Trophoblast cell (in vitro differentiated cells and primary cell): ENCODE results near the gene KRT14.
"Not testable (repeated sequence)": the region's sequence is repeated elsewhere in the genome, so short reads cannot be mapped to it uniquely, and the experiment has no call there.

Source experiments
- DNase-seq, 2 donors: peaks; one replicate each; pipeline ENCODE4 v3.0.0-alpha.2; 2016
- H2AFZ ChIP-seq: 2 replicates; pipeline ENCODE4 v1.6.1; 2013; ENCODE audit warnings: low read length, moderate library complexity, mild to moderate bottlenecking; ENCODE audit not compliant: insufficient read depth, poor library complexity
- H2AK5ac ChIP-seq: 2 replicates; pipeline ENCODE4 v1.6.1; 2013; ENCODE audit warnings: mild to moderate bottlenecking, low read length
- H2BK120ac ChIP-seq: 2 replicates; pipeline ENCODE4 v1.6.1; 2013; ENCODE audit warnings: low read length, mild to moderate bottlenecking, moderate library complexity; ENCODE audit not compliant: insufficient read depth, poor library complexity
- H2BK12ac ChIP-seq: 2 replicates; pipeline ENCODE4 v1.6.1; 2013; ENCODE audit warnings: mild to moderate bottlenecking, low read length, moderate library complexity
- H2BK5ac ChIP-seq: 2 replicates; pipeline ENCODE4 v1.6.1; 2013; ENCODE audit warnings: low read length, low read depth, moderate library complexity, mild to moderate bottlenecking; ENCODE audit not compliant: poor library complexity
- H3K14ac ChIP-seq: 2 replicates; pipeline ENCODE4 v1.6.1; 2013; ENCODE audit warnings: mild to moderate bottlenecking, low read length
- H3K18ac ChIP-seq: 2 replicates; pipeline ENCODE4 v1.6.1; 2013; ENCODE audit warnings: mild to moderate bottlenecking, low read length
- H3K23ac ChIP-seq: 2 replicates; pipeline ENCODE4 v1.6.1; 2013; ENCODE audit warnings: low read length
- H3K27ac ChIP-seq: 2 replicates; pipeline ENCODE4 v1.5.1; 2013; ENCODE audit warnings: low read depth, mild to moderate bottlenecking, inconsistent platforms, low read length, moderate library complexity
- H3K27me3 ChIP-seq: 2 replicates; pipeline ENCODE4 v1.6.1; 2013; ENCODE audit warnings: inconsistent platforms, mild to moderate bottlenecking, low read length, moderate library complexity; ENCODE audit not compliant: insufficient read depth
- H3K36me3 ChIP-seq, 2 experiments: 1 replicate in 1 of 2; 2 replicates in 1 of 2; pipeline ENCODE4 v1.6.1; 2013; ENCODE audit warnings: low read length in 2 of 2, mild to moderate bottlenecking in 2 of 2, moderate library complexity in 1 of 2; ENCODE audit not compliant: insufficient read depth in 2 of 2, control insufficient read depth in 1 of 2
- H3K4ac ChIP-seq: 2 replicates; pipeline ENCODE4 v1.6.1; 2013; ENCODE audit warnings: low read depth, mild to moderate bottlenecking, low read length, moderate library complexity
- H3K4me1 ChIP-seq, 2 experiments: 1 replicate in 1 of 2; 2 replicates in 1 of 2; pipeline ENCODE4 v1.6.1; 2013; ENCODE audit warnings: low read length in 2 of 2, mild to moderate bottlenecking in 2 of 2, moderate library complexity in 1 of 2; ENCODE audit not compliant: insufficient read depth in 2 of 2, control insufficient read depth in 1 of 2
- H3K4me2 ChIP-seq: 2 replicates; pipeline ENCODE4 v1.6.1; 2013; ENCODE audit warnings: inconsistent platforms, mild to moderate bottlenecking, low read length, moderate library complexity
- H3K4me3 ChIP-seq: 2 replicates; pipeline ENCODE4 v1.5.1; 2013; ENCODE audit warnings: mild to moderate bottlenecking, low read depth, low read length, inconsistent platforms
- H3K79me1 ChIP-seq: one replicate; pipeline ENCODE4 v1.6.1; 2013; ENCODE audit warnings: low read length
- H3K79me2 ChIP-seq: 2 replicates; pipeline ENCODE4 v1.6.1; 2013; ENCODE audit warnings: low read length, mild to moderate bottlenecking; ENCODE audit not compliant: control insufficient read depth, insufficient read depth, poor library complexity
- H3K9ac ChIP-seq: 2 replicates; pipeline ENCODE4 v1.6.1; 2013; ENCODE audit warnings: mild to moderate bottlenecking, low read length
- H3K9me3 ChIP-seq: 2 replicates; pipeline ENCODE4 v1.6.1; 2013; ENCODE audit warnings: low read depth, mild to moderate bottlenecking, control low read depth, inconsistent platforms, low read length; ENCODE audit not compliant: insufficient read depth
- H4K12ac ChIP-seq: 2 replicates; pipeline ENCODE4 v1.6.1; 2013; ENCODE audit warnings: low read depth, mild to moderate bottlenecking, low read length, moderate library complexity
- H4K8ac ChIP-seq: 2 replicates; pipeline ENCODE4 v1.6.1; 2013; ENCODE audit warnings: low read depth, mild to moderate bottlenecking, low read length, moderate library complexity
- H4K91ac ChIP-seq: one replicate; pipeline ENCODE4 v1.6.1; 2013; ENCODE audit warnings: low read depth, mild to moderate bottlenecking, low read length, moderate library complexity
- WGBS: extraction: QIAGEN DNeasy Blood & Tissue Kit; methylation state at CpG from one replicate; pipeline ENCODE4 v1.1.7; 2013; ENCODE audit warnings: missing lambda C conversion rate; ENCODE audit not compliant: insufficient read length, insufficient coverage; ENCODE audit errors: extremely low coverage; 5-methylcytosine and 5-hydroxymethylcytosine counted together

KRT14 gene

GRCh38 chr17:41610965-41611640, 24.4 kb upstream of the KRT14 start:
- no peaks in the 10 kb centered on the region for H3K79me1 ChIP-seq
- H3K14ac ChIP-seq, result no peak overlapping the region
- no peak overlapping the region for H4K8ac ChIP-seq
- no peak overlapping the region for H3K18ac ChIP-seq
- peaks cover 1% of the 10 kb centered on the region for H3K9me3 ChIP-seq
- H3K23ac ChIP-seq, result no peak overlapping the region
- H4K91ac ChIP-seq, result no peak overlapping the region
- no peak overlapping the region for H2AFZ ChIP-seq
- no peak overlapping the region for H2BK5ac ChIP-seq
- no peak overlapping the region for H3K4me2 ChIP-seq
- no peak overlapping the region for H2AK5ac ChIP-seq
- H3K4ac ChIP-seq, result no peak overlapping the region
- H3K79me2 ChIP-seq, result no peaks in the 10 kb centered on the region
- H3K9ac ChIP-seq, result no peak overlapping the region
- no peaks in the 10 kb centered on the region for H3K4me1 ChIP-seq
- H2BK12ac ChIP-seq, result no peak overlapping the region
- H3K27me3 ChIP-seq, result no peaks in the 10 kb centered on the region
- H2BK120ac ChIP-seq, result no peak overlapping the region
- H3K27ac ChIP-seq, result no peak overlapping the region
- H3K36me3 ChIP-seq, result no peaks in the 10 kb centered on the region
- H4K12ac ChIP-seq, result no peak overlapping the region
- DNase-seq, result no peak
- no peak overlapping the region for H3K4me3 ChIP-seq
- no CpG with 5 or more reads among the region's 25 CpGs for WGBS

DNA sequence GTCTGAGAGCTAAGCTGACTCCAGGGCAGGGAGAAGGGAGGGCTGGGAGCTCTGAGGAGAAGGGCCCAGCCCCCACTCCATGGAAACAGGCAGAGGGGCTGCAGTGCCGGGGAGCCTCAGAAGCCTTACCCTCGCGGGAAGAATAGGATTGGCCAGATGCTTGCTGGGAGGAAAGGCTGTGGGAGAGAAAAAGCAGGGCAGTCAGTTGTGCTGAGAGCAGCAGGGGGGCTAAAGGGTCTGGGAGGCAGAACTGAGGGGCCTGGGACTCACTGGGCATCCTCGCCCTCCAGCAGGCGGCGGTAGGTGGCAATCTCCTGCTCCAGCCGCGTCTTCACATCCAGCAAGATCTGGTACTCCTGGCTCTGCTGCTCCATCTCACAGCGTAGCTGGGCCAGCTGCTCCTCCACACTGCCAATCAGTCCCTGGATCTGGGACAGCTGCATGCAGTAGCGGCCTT, 23.4 kb upstream of the KRT14 start:
- H2AFZ ChIP-seq, H3K4me3 ChIP-seq, H3K18ac ChIP-seq, H3K4me2 ChIP-seq, H3K79me2 ChIP-seq, H3K79me1 ChIP-seq, H3K9me3 ChIP-seq, H2BK5ac ChIP-seq, DNase-seq, H3K4ac ChIP-seq, H4K91ac ChIP-seq, H2BK12ac ChIP-seq, H2AK5ac ChIP-seq, H2BK120ac ChIP-seq, H3K27me3 ChIP-seq, H3K27ac ChIP-seq, H3K4me1 ChIP-seq, H4K8ac ChIP-seq, H3K14ac ChIP-seq, H4K12ac ChIP-seq, H3K9ac ChIP-seq, H3K23ac ChIP-seq, H3K36me3 ChIP-seq: not testable (repeated sequence)
- no CpG with 5 or more reads among the region's 10 CpGs for WGBS

DNA sequence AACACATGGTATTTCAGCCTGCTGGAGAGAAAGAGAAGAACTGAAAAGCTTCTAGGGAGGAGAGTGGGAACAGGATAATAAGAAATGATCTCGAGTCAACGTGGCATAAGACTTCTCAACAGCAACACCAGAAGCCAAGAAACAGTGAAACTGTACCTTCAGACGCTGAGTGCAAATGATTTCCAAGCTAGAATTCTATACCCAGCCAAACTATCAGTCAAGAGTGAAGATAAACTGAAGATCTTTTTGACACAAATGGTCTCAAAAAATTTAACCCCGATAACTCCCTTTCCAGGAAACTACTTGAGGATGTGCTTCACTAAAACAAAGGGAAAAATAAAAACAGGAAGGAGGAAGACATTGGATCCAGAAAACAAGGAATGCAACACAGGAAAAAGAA, 20.2 kb upstream of the KRT14 start:
- H4K12ac ChIP-seq, result not testable (repeated sequence)

GRCh38 chr17:41602524-41602923, 15.8 kb upstream of the KRT14 start:
- WGBS, result no CpG with 5 or more reads among the region's 2 CpGs
- H2BK120ac ChIP-seq, result no peak overlapping the region
- H3K27ac ChIP-seq, result no peak overlapping the region
- no peak overlapping the region for H3K18ac ChIP-seq
- H3K79me1 ChIP-seq, result no peaks in the 10 kb centered on the region
- no peaks in the 10 kb centered on the region for H3K36me3 ChIP-seq
- no peak overlapping the region for H3K4me2 ChIP-seq
- H3K79me2 ChIP-seq, result no peaks in the 10 kb centered on the region
- no peak for DNase-seq
- no peaks in the 10 kb centered on the region for H3K27me3 ChIP-seq
- no peaks in the 10 kb centered on the region for H3K4me1 ChIP-seq
- H2BK5ac ChIP-seq, result no peak overlapping the region
- no peak overlapping the region for H3K23ac ChIP-seq
- H4K12ac ChIP-seq, result no peak overlapping the region
- no peak overlapping the region for H3K4ac ChIP-seq
- no peak overlapping the region for H4K91ac ChIP-seq
- H3K9ac ChIP-seq, result no peak overlapping the region
- no peak overlapping the region for H3K4me3 ChIP-seq
- H2AFZ ChIP-seq, result no peak overlapping the region
- H2AK5ac ChIP-seq, result no peak overlapping the region
- H4K8ac ChIP-seq, result no peak overlapping the region
- peaks cover 3% of the 10 kb centered on the region for H3K9me3 ChIP-seq
- no peak overlapping the region for H3K14ac ChIP-seq
- H2BK12ac ChIP-seq, result no peak overlapping the region

More for the DNA sequence above, 20.2 kb upstream of the KRT14 start:
- H3K79me1 ChIP-seq, H4K91ac ChIP-seq, H3K4me1 ChIP-seq, H2BK120ac ChIP-seq, H2BK5ac ChIP-seq, H2AFZ ChIP-seq, H3K79me2 ChIP-seq, H3K23ac ChIP-seq, H3K4ac ChIP-seq, H3K14ac ChIP-seq, DNase-seq, H3K4me2 ChIP-seq, H2AK5ac ChIP-seq, H3K18ac ChIP-seq, H3K9ac ChIP-seq, H3K27me3 ChIP-seq, H3K4me3 ChIP-seq, H3K9me3 ChIP-seq, H3K36me3 ChIP-seq, H2BK12ac ChIP-seq, H4K8ac ChIP-seq, H3K27ac ChIP-seq: not testable (repeated sequence)
- WGBS, result no CpG with 5 or more reads among the region's 4 CpGs
